Activated naive CD4-positive, alpha-beta T cell treated with anti-CD3 and anti-CD28 coated beads, Interleukin-2, amount 50 U/mL, for 24 hours (primary cell): ENCODE measurements around the gene AGPAT1.
"Not testable (repeated sequence)": the region's sequence is repeated elsewhere in the genome, so short reads cannot be mapped to it uniquely, and the experiment has no call there.

ENCODE experiments used
- H3K27ac Mint-ChIP-seq: one replicate; pipeline ENCODE4 v1.8.0; 2021; ENCODE audit warnings: mild to moderate bottlenecking, mixed read lengths
- H3K27me3 Mint-ChIP-seq: one replicate; pipeline ENCODE4 v1.8.0; 2021; ENCODE audit warnings: mixed read lengths
- H3K36me3 Mint-ChIP-seq: one replicate; pipeline ENCODE4 v1.8.0; 2021; ENCODE audit warnings: mixed read lengths
- H3K4me1 Mint-ChIP-seq: one replicate; pipeline ENCODE4 v1.8.0; 2021; ENCODE audit warnings: mixed read lengths
- H3K4me3 Mint-ChIP-seq: one replicate; pipeline ENCODE4 v1.8.0; 2021; ENCODE audit warnings: mild to moderate bottlenecking, mixed read lengths
- H3K9me3 Mint-ChIP-seq: one replicate; pipeline ENCODE4 v1.8.0; 2021; ENCODE audit warnings: mixed read lengths

AGPAT1 gene

GRCh38 chr6:32151863-32152768, 23.8 kb downstream of the AGPAT1 start, which contains the start of gene PRRT1:
Gene PRRT1 (minus strand): TSS chr6:32151939. CDS start chr6:32151827, 112 bp downstream.
- H3K27me3 Mint-ChIP-seq: peaks cover 4% of the 10 kb centered on the region
- no peak within 1 kb of the TSS for H3K27ac Mint-ChIP-seq
- H3K4me3 Mint-ChIP-seq: peak within 1 kb of the TSS; percentile 99
- no peaks in the 10 kb centered on the region for H3K36me3 Mint-ChIP-seq
- peaks cover 67% of the 10 kb centered on the region for H3K4me1 Mint-ChIP-seq
- no peaks in the 10 kb centered on the region for H3K9me3 Mint-ChIP-seq

- no peak overlapping the region for H3K27ac Mint-ChIP-seq
- peaks cover 67% of the 10 kb centered on the region for H3K4me1 Mint-ChIP-seq
- peaks cover 4% of the 10 kb centered on the region for H3K27me3 Mint-ChIP-seq
- H3K4me3 Mint-ChIP-seq: peak overlapping the region; percentile 70
- H3K36me3 Mint-ChIP-seq: no peaks in the 10 kb centered on the region
- no peaks in the 10 kb centered on the region for H3K9me3 Mint-ChIP-seq
These were observed 24.6 kb downstream of the AGPAT1 start for GRCh38 chr6:32151181-32151862.

- Mint-ChIP-seq H3K27me3 (peaks cover 4% of the 10 kb centered on the region), H3K4me1 (peaks cover 61% of the 10 kb centered on the region), H3K36me3 (no peaks in the 10 kb centered on the region), H3K27ac (no peak overlapping the region), H3K4me3 (peak overlapping the region; percentile 70), H3K9me3 (no peaks in the 10 kb centered on the region)
These were observed 25.7 kb downstream of the AGPAT1 start for GRCh38 chr6:32149932-32150870.

GRCh38 chr6:32149092-32149755, 26.7 kb downstream of the AGPAT1 start:
- H3K4me3 Mint-ChIP-seq: peak overlapping the region; percentile 84
- peaks cover 4% of the 10 kb centered on the region for H3K27me3 Mint-ChIP-seq
- no peaks in the 10 kb centered on the region for H3K36me3 Mint-ChIP-seq
- peaks cover 52% of the 10 kb centered on the region for H3K4me1 Mint-ChIP-seq
- peak overlapping the region; percentile 25 for H3K27ac Mint-ChIP-seq
- no peaks in the 10 kb centered on the region for H3K9me3 Mint-ChIP-seq

- H3K36me3 Mint-ChIP-seq: no peaks in the 10 kb centered on the region
- H3K27ac Mint-ChIP-seq: peak overlapping the region; percentile 25
- H3K4me3 Mint-ChIP-seq: peak overlapping the region; percentile 84
- peaks cover 4% of the 10 kb centered on the region for H3K27me3 Mint-ChIP-seq
- H3K4me1 Mint-ChIP-seq: peaks cover 45% of the 10 kb centered on the region
- H3K9me3 Mint-ChIP-seq: no peaks in the 10 kb centered on the region
These were observed 27.4 kb downstream of the AGPAT1 start for GRCh38 chr6:32148289-32149091.

- Mint-ChIP-seq H3K27ac (no peak overlapping the region), H3K27me3 (peaks cover 4% of the 10 kb centered on the region), H3K4me3 (no peak overlapping the region)
These were observed 28.3 kb downstream of the AGPAT1 start for GRCh38 chr6:32147401-32148132.

GRCh38 chr6:32146687-32147086, 29.2 kb downstream of the AGPAT1 start:
- H3K4me3 Mint-ChIP-seq: no peak overlapping the region
- peaks cover 28% of the 10 kb centered on the region for H3K4me1 Mint-ChIP-seq
- no peak overlapping the region for H3K27ac Mint-ChIP-seq
- H3K27me3 Mint-ChIP-seq: peaks cover 4% of the 10 kb centered on the region
- H3K36me3 Mint-ChIP-seq: no peaks in the 10 kb centered on the region
- no peaks in the 10 kb centered on the region for H3K9me3 Mint-ChIP-seq

More at GRCh38 chr6:32147401-32148132, 28.3 kb downstream of the AGPAT1 start:
- Mint-ChIP-seq H3K4me1 (peaks cover 36% of the 10 kb centered on the region), H3K9me3 (no peaks in the 10 kb centered on the region), H3K36me3 (no peaks in the 10 kb centered on the region)

- no peak overlapping the region for H3K4me3 Mint-ChIP-seq
- H3K9me3 Mint-ChIP-seq: no peaks in the 10 kb centered on the region
- H3K36me3 Mint-ChIP-seq: no peaks in the 10 kb centered on the region
- peaks cover 3% of the 10 kb centered on the region for H3K27me3 Mint-ChIP-seq
- no peak overlapping the region for H3K27ac Mint-ChIP-seq
- peaks cover 26% of the 10 kb centered on the region for H3K4me1 Mint-ChIP-seq
These were observed 29.6 kb downstream of the AGPAT1 start for GRCh38 chr6:32146287-32146686.

- H3K4me3 Mint-ChIP-seq, H3K27me3 Mint-ChIP-seq, H3K9me3 Mint-ChIP-seq, H3K27ac Mint-ChIP-seq, H3K36me3 Mint-ChIP-seq: not testable (repeated sequence)
- H3K4me1 Mint-ChIP-seq: peaks cover 12% of the 10 kb centered on the region
These were observed 31.6 kb downstream of the AGPAT1 start for GRCh38 chr6:32144238-32144637.

GRCh38 chr6:32140420-32141046, 35.4 kb downstream of the AGPAT1 start:
- Mint-ChIP-seq H3K4me1 (no peaks in the 10 kb centered on the region), H3K4me3 (no peak overlapping the region), H3K27ac (peak overlapping the region; percentile 2), H3K27me3 (no peaks in the 10 kb centered on the region), H3K36me3 (no peaks in the 10 kb centered on the region), H3K9me3 (no peaks in the 10 kb centered on the region)

GRCh38 chr6:32139590-32139989, 36.3 kb downstream of the AGPAT1 start:
- Mint-ChIP-seq H3K36me3 (no peaks in the 10 kb centered on the region), H3K9me3 (no peaks in the 10 kb centered on the region), H3K4me3 (no peak overlapping the region), H3K27me3 (no peaks in the 10 kb centered on the region), H3K27ac (no peak overlapping the region), H3K4me1 (no peaks in the 10 kb centered on the region)

GRCh38 chr6:32137454-32137853, 38.4 kb downstream of the AGPAT1 start:
- no peak overlapping the region for H3K4me3 Mint-ChIP-seq
- no peaks in the 10 kb centered on the region for H3K4me1 Mint-ChIP-seq
- no peaks in the 10 kb centered on the region for H3K27me3 Mint-ChIP-seq
- H3K9me3 Mint-ChIP-seq: no peaks in the 10 kb centered on the region
- no peak overlapping the region for H3K27ac Mint-ChIP-seq
- no peaks in the 10 kb centered on the region for H3K36me3 Mint-ChIP-seq

GRCh38 chr6:32133786-32134185, 42.1 kb downstream of the AGPAT1 start:
- Mint-ChIP-seq H3K27ac (no peak overlapping the region), H3K4me3 (no peak overlapping the region), H3K4me1 (peaks cover 12% of the 10 kb centered on the region), H3K9me3 (no peaks in the 10 kb centered on the region), H3K36me3 (no peaks in the 10 kb centered on the region), H3K27me3 (no peaks in the 10 kb centered on the region)
